Testis (tissue), 2 donors: ENCODE results near the gene KCP.

Experiments
- POLR2A ChIP-seq: fragments of 450-650 bp; IDR thresholded peaks from one replicate; pipeline ENCODE4 v1.6.1; 2017; ENCODE audit warnings: antibody characterized with exemption, mild to moderate bottlenecking, moderate library complexity
- TF ChIP-seq, protein P1 (sequence below), 3 experiments: fragments of 450-650 bp in 2 of 3; fragments of 200-600 bp in 1 of 3; sonication (generic) in 1 of 3; IDR thresholded peaks; one replicate each; pipeline ENCODE4 v1.5.1; 2016 to 2019; ENCODE audit warnings: antibody characterized with exemption in 3 of 3, mild to moderate bottlenecking in 2 of 3, moderate library complexity in 1 of 3

DNA sequence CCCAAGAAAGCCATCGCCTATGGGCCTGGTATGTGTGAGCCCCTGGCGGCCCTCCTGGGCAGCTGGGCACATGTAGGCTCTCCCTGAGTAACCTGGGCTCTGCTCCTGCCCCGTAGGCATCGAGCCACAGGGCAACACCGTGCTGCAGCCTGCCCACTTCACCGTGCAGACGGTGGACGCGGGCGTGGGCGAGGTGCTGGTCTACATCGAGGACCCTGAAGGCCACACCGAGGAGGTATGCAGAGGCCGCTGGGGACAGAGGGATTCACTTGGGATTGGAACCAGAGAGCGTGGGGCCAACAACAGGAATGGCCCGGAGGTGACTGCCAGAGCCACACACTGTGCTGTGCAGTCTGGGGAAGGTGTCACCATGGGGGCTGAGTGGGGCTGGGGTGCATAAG, 73.0 kb downstream of the KCP start:
- TF ChIP-seq POLR2A = no peak
- TF ChIP-seq, protein P1, sequence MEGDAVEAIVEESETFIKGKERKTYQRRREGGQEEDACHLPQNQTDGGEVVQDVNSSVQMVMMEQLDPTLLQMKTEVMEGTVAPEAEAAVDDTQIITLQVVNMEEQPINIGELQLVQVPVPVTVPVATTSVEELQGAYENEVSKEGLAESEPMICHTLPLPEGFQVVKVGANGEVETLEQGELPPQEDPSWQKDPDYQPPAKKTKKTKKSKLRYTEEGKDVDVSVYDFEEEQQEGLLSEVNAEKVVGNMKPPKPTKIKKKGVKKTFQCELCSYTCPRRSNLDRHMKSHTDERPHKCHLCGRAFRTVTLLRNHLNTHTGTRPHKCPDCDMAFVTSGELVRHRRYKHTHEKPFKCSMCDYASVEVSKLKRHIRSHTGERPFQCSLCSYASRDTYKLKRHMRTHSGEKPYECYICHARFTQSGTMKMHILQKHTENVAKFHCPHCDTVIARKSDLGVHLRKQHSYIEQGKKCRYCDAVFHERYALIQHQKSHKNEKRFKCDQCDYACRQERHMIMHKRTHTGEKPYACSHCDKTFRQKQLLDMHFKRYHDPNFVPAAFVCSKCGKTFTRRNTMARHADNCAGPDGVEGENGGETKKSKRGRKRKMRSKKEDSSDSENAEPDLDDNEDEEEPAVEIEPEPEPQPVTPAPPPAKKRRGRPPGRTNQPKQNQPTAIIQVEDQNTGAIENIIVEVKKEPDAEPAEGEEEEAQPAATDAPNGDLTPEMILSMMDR (IDR thresholded peaks at IDR 0.05) = no peak
